Astrocyte of the cerebellum (primary cell): ENCODE data around the gene KLHDC4.

ENCODE experiments used
- DNase-seq: peaks from one replicate; pipeline ENCODE4 v3.0.0-alpha.2; 2011; ENCODE audit warnings: low read depth
- H3K4me3 ChIP-seq: 2 replicates; pipeline ENCODE4 v1.5.1; 2011; ENCODE audit warnings: mild to moderate bottlenecking, low read depth, low read length, moderate library complexity
- CTCF ChIP-seq: IDR thresholded peaks from 2 replicates; pipeline ENCODE4 v1.5.1; 2012; ENCODE audit warnings: low read length, low read depth, moderate library complexity, mild to moderate bottlenecking; ENCODE audit errors: missing control alignments
- in situ Hi-C: cut with HindIII; loops from 2 replicates; pipeline ENCODE4 v1.10.0; 2017; ENCODE audit warnings: low sequenced_read_pairs

The KLHDC4 gene

GRCh38 chr16:87761060-87761459, 4.7 kb downstream of the KLHDC4 start:
- TF ChIP-seq CTCF = no peak
- in situ Hi-C loops = no loop called here
- no peak for DNase-seq
- no peak overlapping the region for H3K4me3 ChIP-seq

GRCh38 chr16:87757841-87758426, 7.9 kb downstream of the KLHDC4 start:
- DNase-seq = no peak
- H3K4me3 ChIP-seq = no peak overlapping the region
- no peak for TF ChIP-seq CTCF
- in situ Hi-C loops = no loop called here

- DNase-seq = no peak
- in situ Hi-C loops = no loop called here
- H3K4me3 ChIP-seq = no peak overlapping the region
- no peak for TF ChIP-seq CTCF
Measured at GRCh38 chr16:87754535-87754934, 11.3 kb downstream of the KLHDC4 start.

GRCh38 chr16:87747626-87748414, 18.0 kb downstream of the KLHDC4 start:
- in situ Hi-C loops = no loop called here
- no peak for DNase-seq
- H3K4me3 ChIP-seq = no peak overlapping the region
- TF ChIP-seq CTCF = no peak

- in situ Hi-C loops = no loop called here
- TF ChIP-seq CTCF = no peak
- no peak for DNase-seq
Measured at GRCh38 chr16:87746178-87746577, 19.6 kb downstream of the KLHDC4 start.

GRCh38 chr16:87744750-87745514, 20.9 kb downstream of the KLHDC4 start:
- no peak for DNase-seq
- H3K4me3 ChIP-seq = no peak overlapping the region
- no peak for TF ChIP-seq CTCF
- in situ Hi-C loops = no loop called here

More at GRCh38 chr16:87746178-87746577, 19.6 kb downstream of the KLHDC4 start:
- H3K4me3 ChIP-seq = no peak overlapping the region
